Osteocyte (in vitro differentiated cells): ENCODE results near the gene BAHD1. TPM values are rescaled to one million over a fixed set of nuclear protein-coding genes. Genes with fewer than 3 reads are reported as not detected.
A peak's percentile ranks its signal among the peaks of the same experiment; 100 is the strongest.

Source experiments
- DNase-seq: peaks from one replicate; pipeline ENCODE4 v3.0.0; 2021; ENCODE audit warnings: mixed read lengths; ENCODE audit not compliant: unreplicated experiment; ENCODE audit errors: extremely low spot score
- H3K27ac Mint-ChIP-seq: one replicate; pipeline ENCODE4 v1.8.0; 2021; ENCODE audit warnings: mild to moderate bottlenecking, mixed read lengths; ENCODE audit not compliant: unreplicated experiment
- H3K27me3 Mint-ChIP-seq: one replicate; pipeline ENCODE4 v1.8.0; 2021; ENCODE audit warnings: mixed read lengths; ENCODE audit not compliant: unreplicated experiment
- H3K36me3 Mint-ChIP-seq: one replicate; pipeline ENCODE4 v1.8.0; 2021; ENCODE audit warnings: mixed read lengths; ENCODE audit not compliant: unreplicated experiment
- H3K4me1 Mint-ChIP-seq: one replicate; pipeline ENCODE4 v1.8.0; 2021; ENCODE audit warnings: mixed read lengths; ENCODE audit not compliant: unreplicated experiment
- H3K4me3 Mint-ChIP-seq: one replicate; pipeline ENCODE4 v1.8.0; 2021; ENCODE audit warnings: mild to moderate bottlenecking, moderate library complexity, mixed read lengths; ENCODE audit not compliant: unreplicated experiment
- H3K9me3 Mint-ChIP-seq: one replicate; pipeline ENCODE4 v1.8.0; 2021; ENCODE audit warnings: mixed read lengths; ENCODE audit not compliant: unreplicated experiment
- CTCF ChIP-seq: fragments of 200-600 bp; sonication (generic); IDR thresholded peaks from 2 replicates; pipeline ENCODE4 v1.5.0; 2021; ENCODE audit warnings: antibody characterized with exemption, mild to moderate bottlenecking, moderate library complexity
- total RNA-seq: library from RNA; stranded (reverse); gene quantifications from 2 replicates; pipeline ENCODE4 v1.2.1, GENCODE V29; 2021

The BAHD1 gene
- total RNA-seq, 1 donor from 2014 or later: 26.4 TPM

- Mint-ChIP-seq H3K27me3 (peaks cover 13% of the 10 kb centered on the region), H3K27ac (no peak overlapping the region), H3K9me3 (no peaks in the 10 kb centered on the region), H3K4me3 (peak overlapping the region; percentile 71), H3K36me3 (no peaks in the 10 kb centered on the region), H3K4me1 (peaks cover 22% of the 10 kb centered on the region)
- peak; percentile 60 for DNase-seq
- no peak for TF ChIP-seq CTCF
Observed at GRCh38 chr15:40511093-40511471, 70.3 kb downstream of the BAHD1 start.

- Mint-ChIP-seq H3K36me3 (no peaks in the 10 kb centered on the region), H3K27ac (no peak overlapping the region), H3K4me1 (peaks cover 20% of the 10 kb centered on the region), H3K9me3 (no peaks in the 10 kb centered on the region), H3K27me3 (peaks cover 13% of the 10 kb centered on the region), H3K4me3 (peak overlapping the region; percentile 71)
- no peak for TF ChIP-seq CTCF
- DNase-seq: peak; percentile 85
Observed at GRCh38 chr15:40511472-40512133, 70.8 kb downstream of the BAHD1 start.

GRCh38 chr15:40512440-40512839 lies 71.7 kb downstream of the BAHD1 start:
- peaks cover 13% of the 10 kb centered on the region for H3K4me1 Mint-ChIP-seq
- TF ChIP-seq CTCF: no peak
- peaks cover 13% of the 10 kb centered on the region for H3K27me3 Mint-ChIP-seq
- DNase-seq: peak; percentile 49
- H3K36me3 Mint-ChIP-seq: no peaks in the 10 kb centered on the region
- no peak overlapping the region for H3K27ac Mint-ChIP-seq
- H3K4me3 Mint-ChIP-seq: peak overlapping the region; percentile 71
- H3K9me3 Mint-ChIP-seq: no peaks in the 10 kb centered on the region

- DNase-seq: peak; percentile 75
- H3K9me3 Mint-ChIP-seq: no peaks in the 10 kb centered on the region
- H3K27ac Mint-ChIP-seq: no peak overlapping the region
- no peak for TF ChIP-seq CTCF
- H3K36me3 Mint-ChIP-seq: no peaks in the 10 kb centered on the region
- H3K4me1 Mint-ChIP-seq: peaks cover 11% of the 10 kb centered on the region
- no peak overlapping the region for H3K4me3 Mint-ChIP-seq
- H3K27me3 Mint-ChIP-seq: peaks cover 13% of the 10 kb centered on the region
Observed at GRCh38 chr15:40513609-40514008, 72.9 kb downstream of the BAHD1 start.

- Mint-ChIP-seq H3K9me3 (no peaks in the 10 kb centered on the region), H3K36me3 (no peaks in the 10 kb centered on the region), H3K27me3 (peaks cover 4% of the 10 kb centered on the region), H3K4me3 (no peak overlapping the region), H3K4me1 (peaks cover 9% of the 10 kb centered on the region), H3K27ac (no peak overlapping the region)
- no peak for DNase-seq
- no peak for TF ChIP-seq CTCF
Observed at GRCh38 chr15:40516322-40516721, 75.6 kb downstream of the BAHD1 start.

Other genes starting within 250 kb of the BAHD1 start
- gene PAK6, start 201.9 kb upstream of the BAHD1 start, total RNA-seq: not detected in 2 replicates
- gene ANKRD63, start 157.9 kb upstream of the BAHD1 start, total RNA-seq: 0.30 and 0.42 TPM in 2 replicates
- 0.40 and 1.2 TPM in 2 replicates for gene PLCB2, start 133.0 kb upstream of the BAHD1 start, total RNA-seq
- gene INAFM2, start 117.3 kb upstream of the BAHD1 start, total RNA-seq: 69.0 and 70.3 TPM in 2 replicates
- 18.0 and 21.6 TPM in 2 replicates for gene CCDC9B, start 100.0 kb upstream of the BAHD1 start, total RNA-seq
- not detected in 2 replicates for gene PHGR1, start 89.9 kb upstream of the BAHD1 start, total RNA-seq
- 1.4 and 1.5 TPM in 2 replicates for gene DISP2, start 82.7 kb upstream of the BAHD1 start, total RNA-seq
- 25.1 and 27.3 TPM in 2 replicates for gene KNSTRN, start 58.2 kb upstream of the BAHD1 start, total RNA-seq
- gene IVD, start 35.2 kb upstream of the BAHD1 start, total RNA-seq: 60.4 and 62.0 TPM in 2 replicates
- 46.4 and 48.8 TPM in 2 replicates for gene CHST14, start 30.0 kb downstream of the BAHD1 start, total RNA-seq
- gene CCDC32, start 124.1 kb downstream of the BAHD1 start, total RNA-seq: 23.9 and 28.3 TPM in 2 replicates
- 9.6 and 11.7 TPM in 2 replicates for gene RPUSD2, start 128.3 kb downstream of the BAHD1 start, total RNA-seq
- gene KNL1, start 153.3 kb downstream of the BAHD1 start, total RNA-seq: 5.6 and 6.2 TPM in 2 replicates